HG03135 (cell line): Measurements from ENCODE around the gene TRIM49D2.
"Not testable (repeated sequence)": the region's sequence is repeated elsewhere in the genome, so short reads cannot be mapped to it uniquely, and the experiment has no call there.

ENCODE experiments used
- ATAC-seq: cut with Tn5 transposase; IDR thresholded peaks from one replicate; pipeline ENCODE4 v1.9.1; 2021; ENCODE audit warnings: mild to moderate bottlenecking, moderate library complexity; ENCODE audit not compliant: unreplicated experiment

Gene TRIM49D2

GRCh38 chr11:89923764-89924163 is at the start of gene TRIM49D2:
Gene TRIM49D2, plus strand, starts transcription at chr11:89924064. Its CDS starts 2,698 bp downstream, at chr11:89926762.
- ATAC-seq: not testable (repeated sequence)

DNA sequence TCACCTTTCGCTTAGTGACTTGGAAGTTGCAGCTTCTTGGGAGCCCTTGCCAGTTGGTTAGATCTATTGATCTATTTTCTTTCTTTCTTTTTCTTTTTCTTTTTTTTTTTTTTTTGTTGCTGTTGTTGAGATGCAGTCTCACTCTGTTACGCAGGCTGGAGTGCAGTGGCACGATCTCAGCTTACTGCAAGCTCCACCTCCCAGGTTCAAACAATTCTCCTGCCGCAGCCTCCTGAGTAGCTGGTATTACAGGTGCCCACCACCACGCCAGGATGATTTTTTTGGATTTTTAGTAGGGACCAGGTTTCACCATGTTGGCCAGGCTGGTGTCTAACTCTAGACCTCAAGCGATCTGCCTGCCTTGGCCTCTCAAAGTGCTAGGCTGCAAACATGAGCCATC is 46.4 kb upstream of the TRIM49D2 start:
- not testable (repeated sequence) for ATAC-seq

DNA sequence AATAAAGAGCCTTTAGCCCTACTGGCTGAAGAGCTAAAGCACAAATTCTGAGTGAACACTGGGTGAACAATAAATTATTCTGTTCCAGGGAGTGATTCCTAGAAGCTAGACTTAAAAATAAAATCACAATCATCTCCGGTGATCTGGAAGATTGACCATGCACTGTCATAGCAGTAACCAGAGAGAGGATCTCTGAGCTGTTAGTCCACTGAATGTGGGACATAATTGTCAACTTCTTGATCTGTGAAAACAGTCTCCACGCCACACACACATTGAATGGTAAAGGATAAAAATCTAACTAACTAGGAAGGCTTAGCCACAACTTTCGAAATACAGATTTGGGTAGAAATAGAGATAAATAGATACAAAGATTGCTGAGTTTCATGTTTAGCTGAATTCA is 30.6 kb upstream of the TRIM49D2 start:
- ATAC-seq: not testable (repeated sequence)

DNA sequence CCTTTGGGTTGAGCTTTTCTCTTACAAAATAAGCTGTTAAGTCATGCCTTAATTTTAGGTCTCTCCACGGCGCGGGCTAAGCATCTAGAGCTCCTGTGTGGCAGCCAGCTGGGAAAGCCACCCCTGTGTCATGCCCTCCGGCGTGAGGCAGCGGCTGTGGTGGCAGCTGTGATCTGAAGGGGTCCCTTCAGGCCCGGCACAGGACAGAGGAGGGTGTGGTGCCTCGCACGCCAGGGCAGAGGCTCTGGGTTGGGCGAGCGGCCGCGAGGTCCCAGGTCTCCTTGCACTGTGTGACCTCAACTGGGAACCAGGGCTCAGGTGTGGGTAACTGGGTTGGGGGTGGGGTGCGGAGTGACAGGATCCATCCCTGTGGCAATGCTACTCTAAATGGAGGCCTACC is 23.1 kb upstream of the TRIM49D2 start:
- not testable (repeated sequence) for ATAC-seq

DNA sequence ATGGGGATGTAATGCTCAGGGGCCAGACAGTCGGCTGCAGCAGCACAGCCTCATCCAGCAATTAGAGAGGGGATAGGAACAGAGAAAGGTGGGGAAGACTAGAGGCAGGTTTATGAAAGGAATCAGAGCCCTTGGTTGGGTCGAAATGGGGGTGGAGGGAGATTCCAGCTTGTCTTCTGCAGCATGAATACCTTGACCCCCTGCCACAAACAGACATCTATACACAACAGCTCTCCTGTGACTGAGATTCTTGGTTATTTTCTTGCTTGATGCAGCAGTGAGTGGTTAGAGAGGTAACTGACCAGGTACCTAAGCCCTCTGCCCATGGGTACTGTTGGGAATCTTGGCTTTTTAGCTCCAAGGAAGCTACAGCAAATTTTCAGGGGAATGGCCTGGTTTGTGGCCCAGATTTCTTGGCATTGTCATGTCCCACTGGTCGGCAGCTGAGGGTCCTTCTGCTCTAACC is 1.6 kb upstream of the TRIM49D2 start, which contains the start of gene TRIM49D1:
Gene TRIM49D1 (minus strand): TSS at position 51 of the 466 bp plus-strand sequence. CDS start 4,535 bp downstream, outside the sequence.
- no peak for ATAC-seq

DNA sequence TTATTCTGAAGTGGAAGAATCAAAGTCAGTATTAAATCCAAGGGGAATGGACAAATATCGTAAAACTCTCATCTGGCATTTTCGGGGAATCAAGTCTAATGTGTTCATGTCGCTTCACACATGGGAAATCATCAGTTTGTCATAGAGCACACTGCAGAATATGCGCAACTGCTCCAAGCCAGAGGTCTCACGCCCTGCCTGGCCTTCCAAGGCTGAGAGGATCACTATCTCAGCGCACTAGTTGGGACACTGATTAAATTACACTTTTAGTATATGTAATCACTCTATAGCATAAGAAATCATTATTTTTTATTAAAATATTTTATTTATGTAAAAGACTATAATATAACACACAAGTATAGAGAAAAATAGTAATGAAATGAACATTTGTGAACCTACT is 37.0 kb downstream of the TRIM49D2 start:
- not testable (repeated sequence) for ATAC-seq

- not testable (repeated sequence) for ATAC-seq
Observed at GRCh38 chr11:89965737-89966136, 41.9 kb downstream of the TRIM49D2 start, which contains the start of gene TRIM64. Gene TRIM64, plus strand, starts transcription at chr11:89966037. Its CDS starts 2,467 bp downstream, at chr11:89968504.
